Bronchial epithelial cell (primary cell): ENCODE measurements around the gene CACNA1C. TPM values are rescaled to one million over a fixed set of nuclear protein-coding genes. Genes with fewer than 3 reads are reported as not detected.

Experiments used
- DNase-seq: peaks from one replicate; pipeline ENCODE4 v3.0.0-alpha.2; 2010; ENCODE audit warnings: low read depth
- FAIRE-seq: peaks from 2 replicates; lab custom pipeline; 2011; peaks lifted over from hg19 to GRCh38; lab: Jason Lieb, UNC
- H3K27me3 ChIP-seq: 2 replicates; pipeline ENCODE4 v1.5.1; 2011; ENCODE audit warnings: low read length; ENCODE audit not compliant: control insufficient read depth, insufficient read depth
- H3K36me3 ChIP-seq: 2 replicates; pipeline ENCODE4 v1.5.1; 2011; ENCODE audit warnings: low read length; ENCODE audit not compliant: control insufficient read depth, insufficient read depth
- H3K4me3 ChIP-seq: 2 replicates; pipeline ENCODE4 v1.5.1; 2011; ENCODE audit warnings: mild to moderate bottlenecking, low read depth, low read length, control low read depth
- CTCF ChIP-seq: IDR thresholded peaks from 2 replicates; pipeline ENCODE4 v1.5.1; 2011; ENCODE audit warnings: mild to moderate bottlenecking, moderate library complexity, low read length, control low read depth, inconsistent platforms; ENCODE audit not compliant: insufficient read depth, severe bottlenecking
- total RNA-seq: library from RNA; depleted of rRNA; stranded (reverse); fragments of >200 nt; gene quantifications from 2 replicates; pipeline ENCODE4 v1.2.1, GENCODE V29; 2014

Gene CACNA1C
- total RNA-seq, 1 donor from 2014 or later, result not detected

- Histone ChIP-seq H3K4me3 (no peak overlapping the region), H3K36me3 (no peaks in the 10 kb centered on the region), H3K27me3 (no peaks in the 10 kb centered on the region)
- no peak for DNase-seq
- peak; percentile 98 for FAIRE-seq
- TF ChIP-seq CTCF, result no peak
Observed at GRCh38 chr12:2191534-2192153, 138.9 kb downstream of the CACNA1C start.

GRCh38 chr12:2192231-2192630, 139.4 kb downstream of the CACNA1C start:
- no peaks in the 10 kb centered on the region for H3K36me3 ChIP-seq
- H3K27me3 ChIP-seq, result no peaks in the 10 kb centered on the region
- no peak for DNase-seq
- no peak overlapping the region for H3K4me3 ChIP-seq
- TF ChIP-seq CTCF, result no peak
- FAIRE-seq, result no peak

- no peak for FAIRE-seq
- Histone ChIP-seq H3K36me3 (no peaks in the 10 kb centered on the region), H3K4me3 (no peak overlapping the region), H3K27me3 (no peaks in the 10 kb centered on the region)
- TF ChIP-seq CTCF, result no peak
- DNase-seq, result no peak
Observed at GRCh38 chr12:2194060-2194459, 141.3 kb downstream of the CACNA1C start.

- Histone ChIP-seq H3K36me3 (no peaks in the 10 kb centered on the region), H3K4me3 (no peak overlapping the region), H3K27me3 (no peaks in the 10 kb centered on the region)
- no peak for FAIRE-seq
- DNase-seq, result no peak
- no peak for TF ChIP-seq CTCF
Observed at GRCh38 chr12:2194571-2194970, 141.8 kb downstream of the CACNA1C start.

GRCh38 chr12:2195085-2195484, 142.3 kb downstream of the CACNA1C start:
- TF ChIP-seq CTCF, result no peak
- FAIRE-seq (no peak), DNase-seq (no peak)
- no peaks in the 10 kb centered on the region for H3K27me3 ChIP-seq
- no peaks in the 10 kb centered on the region for H3K36me3 ChIP-seq
- no peak overlapping the region for H3K4me3 ChIP-seq

- Histone ChIP-seq H3K36me3 (no peaks in the 10 kb centered on the region), H3K4me3 (no peak overlapping the region), H3K27me3 (no peaks in the 10 kb centered on the region)
- no peak for TF ChIP-seq CTCF
- no peak for FAIRE-seq
- peak; percentile 22 for DNase-seq
Observed at GRCh38 chr12:2198005-2198501, 145.3 kb downstream of the CACNA1C start.
